Naive B cell (primary cell): ENCODE data around the gene CACNA2D3. TPM values are rescaled to one million over a fixed set of nuclear protein-coding genes. Genes with fewer than 3 reads are reported as not detected.

Source experiments
- ATAC-seq, 2 donors: fragments of 150-1000 bp; cut with Tn5 transposase; 2 replicates each; pipeline ENCODE4 v1.10.0; 2021; ENCODE audit warnings: low read depth in 2 of 2, mild to moderate bottlenecking in 2 of 2, moderate library complexity in 2 of 2
- DNase-seq: peaks from one replicate; pipeline ENCODE4 v3.0.0; 2022
- H3K27ac Mint-ChIP-seq, 6 donors: one replicate each; pipeline ENCODE4 v1.8.0; 2020 to 2022; ENCODE audit warnings: mild to moderate bottlenecking in 6 of 6, mixed read lengths in 6 of 6, moderate library complexity in 5 of 6, inconsistent platforms in 2 of 6
- H3K27me3 Mint-ChIP-seq, 3 donors: one replicate each; pipeline ENCODE4 v1.8.0; 2021 to 2022; ENCODE audit warnings: mixed read lengths in 3 of 3, mild to moderate bottlenecking in 1 of 3
- H3K36me3 Mint-ChIP-seq, 2 donors: one replicate each; pipeline ENCODE4 v1.8.0; 2020 to 2022; ENCODE audit warnings: mixed read lengths in 2 of 2, inconsistent platforms in 1 of 2, mild to moderate bottlenecking in 1 of 2
- H3K4me1 Mint-ChIP-seq, 3 donors: one replicate each; pipeline ENCODE4 v1.8.0; 2020 to 2022; ENCODE audit warnings: mixed read lengths in 3 of 3, inconsistent platforms in 1 of 3, mild to moderate bottlenecking in 1 of 3, moderate library complexity in 1 of 3
- H3K4me3 Mint-ChIP-seq, 8 donors: one replicate each; pipeline ENCODE4 v1.8.0; 2020 to 2022; ENCODE audit warnings: mild to moderate bottlenecking in 8 of 8, mixed read lengths in 8 of 8, moderate library complexity in 8 of 8, inconsistent platforms in 2 of 8
- H3K9me3 Mint-ChIP-seq, 7 donors: one replicate each; pipeline ENCODE4 v1.8.0; 2020 to 2022; ENCODE audit warnings: mixed read lengths in 7 of 7, mild to moderate bottlenecking in 5 of 7, inconsistent platforms in 2 of 7, moderate library complexity in 1 of 7
- polyA plus RNA-seq, 6 donors: library from polyadenylated mRNA; unstranded; fragments of 300-500 nt; fragmentation: Illumina TruSeq; gene quantifications; one replicate each; pipeline ENCODE4 v1.2.3, GENCODE V29; 2021; ENCODE audit warnings: low read depth in 6 of 6

The CACNA2D3 gene
- polyA plus RNA-seq, 6 donors from 2014 or later, result not detected

DNA sequence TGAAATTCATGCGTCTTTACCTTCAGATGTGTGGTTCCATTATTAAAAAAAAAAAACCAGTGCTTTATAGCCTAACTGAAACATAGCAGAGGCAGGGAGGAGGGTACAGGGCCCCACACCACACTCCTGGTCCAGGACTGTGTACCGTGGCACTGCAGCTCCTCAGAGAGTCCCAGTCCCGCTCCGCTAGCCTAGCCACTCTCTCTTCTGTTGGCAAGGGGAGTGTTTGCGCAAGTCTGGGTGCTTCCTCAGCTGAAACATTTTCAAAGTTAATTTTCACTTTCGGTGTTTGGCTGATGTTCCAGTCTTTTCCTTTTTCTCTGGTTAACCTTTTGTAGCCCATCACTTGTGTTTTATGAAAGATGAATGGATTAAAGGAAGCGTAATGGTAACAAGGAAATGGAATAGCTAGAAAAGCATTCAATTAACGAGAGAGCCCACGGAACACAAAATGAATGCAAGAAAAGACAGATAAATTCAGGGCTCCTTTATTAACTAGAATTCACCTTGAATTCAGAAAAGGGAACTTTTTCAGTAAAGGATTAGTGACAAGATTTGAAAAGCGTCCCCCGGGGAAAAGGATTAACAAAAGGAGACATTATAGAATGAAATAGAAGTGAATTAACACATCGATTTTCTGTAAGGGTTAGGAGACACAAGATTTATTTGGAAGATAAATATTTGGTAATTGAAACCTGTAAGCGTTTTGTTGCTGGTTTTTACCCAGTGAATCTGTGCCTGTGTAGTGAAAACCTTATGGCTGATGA lies 177.0 kb downstream of the CACNA2D3 start:
- Mint-ChIP-seq H3K4me3 (no peak overlapping the region), H3K9me3 (peaks cover 0 to 10% (median 0%) of the 10 kb centered on the region in 7 donors), H3K27me3 (peaks cover 0 to 8% (median 6%) of the 10 kb centered on the region in 3 donors), H3K36me3 (no peaks in the 10 kb centered on the region), H3K4me1 (no peaks in the 10 kb centered on the region), H3K27ac (no peak overlapping the region)
- DNase-seq (no peak), ATAC-seq (no peak)

DNA sequence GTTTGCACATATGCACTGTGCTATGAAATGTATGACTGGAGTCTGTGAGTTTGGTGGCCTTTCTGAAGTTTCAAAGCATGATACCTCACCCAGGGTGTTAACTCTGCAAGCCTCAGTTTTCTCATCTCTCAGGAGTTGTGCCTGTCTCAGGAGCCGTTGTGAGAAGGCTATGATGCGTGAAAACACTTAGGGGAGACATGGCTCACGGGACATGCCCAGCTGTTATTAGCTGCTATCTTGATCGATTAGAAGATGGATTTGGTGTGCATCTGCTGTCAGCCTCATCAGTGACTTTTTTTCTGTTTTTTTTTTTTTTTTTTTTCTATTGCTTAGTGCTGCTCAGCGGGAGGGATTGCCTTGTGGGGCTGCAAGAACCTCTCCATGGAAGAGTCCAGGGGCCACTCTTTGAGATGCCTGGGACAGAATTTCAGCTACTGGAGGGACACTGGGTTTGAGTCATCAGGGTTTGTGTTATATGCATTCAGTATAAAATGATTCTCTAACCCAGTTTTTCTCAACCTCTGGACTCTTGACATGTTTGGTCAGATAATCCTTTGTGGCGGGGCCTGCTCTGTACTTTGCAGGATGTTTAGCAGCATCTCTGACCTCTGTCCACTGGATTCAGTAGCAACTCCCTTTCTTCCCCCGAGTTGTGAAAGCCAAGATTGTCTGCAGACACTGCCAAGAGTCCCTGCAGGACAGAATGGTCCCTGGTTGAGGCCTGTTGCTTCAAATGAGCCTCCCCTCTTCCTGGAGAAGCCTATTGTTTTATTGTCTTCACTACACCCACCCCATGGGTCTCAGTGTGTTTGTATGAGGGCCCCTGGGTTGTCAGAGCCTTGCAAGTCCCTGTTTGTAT lies 181.4 kb downstream of the CACNA2D3 start:
- ATAC-seq (no peak), DNase-seq (no peak)
- Mint-ChIP-seq H3K4me3 (no peak overlapping the region), H3K4me1 (no peaks in the 10 kb centered on the region), H3K27ac (no peak overlapping the region), H3K36me3 (no peaks in the 10 kb centered on the region), H3K9me3 (peaks cover 0 to 10% (median 0%) of the 10 kb centered on the region in 7 donors), H3K27me3 (no peaks in the 10 kb centered on the region)

DNA sequence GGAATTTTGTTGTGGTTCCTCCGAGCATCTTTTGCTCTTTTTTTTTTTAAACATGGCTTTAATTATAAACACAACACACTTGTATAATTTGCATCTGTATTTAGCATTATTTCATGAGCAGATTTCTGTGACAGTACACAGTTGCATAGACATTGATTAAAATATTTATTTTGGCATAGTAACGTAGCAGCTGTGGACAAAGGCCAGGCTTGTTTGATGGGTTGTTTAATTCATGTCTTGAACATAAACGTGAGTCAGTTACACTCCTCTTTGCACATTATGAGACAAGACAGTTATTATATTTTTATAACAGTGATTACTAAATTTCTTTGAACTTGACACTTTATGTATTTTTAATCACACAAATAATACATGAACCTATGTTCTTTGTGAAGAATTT lies 182.5 kb downstream of the CACNA2D3 start:
- H3K27ac Mint-ChIP-seq, result no peak overlapping the region
- H3K27me3 Mint-ChIP-seq, result peaks cover 0 to 3% (median 0%) of the 10 kb centered on the region in 3 donors
- H3K36me3 Mint-ChIP-seq, result no peaks in the 10 kb centered on the region

DNA sequence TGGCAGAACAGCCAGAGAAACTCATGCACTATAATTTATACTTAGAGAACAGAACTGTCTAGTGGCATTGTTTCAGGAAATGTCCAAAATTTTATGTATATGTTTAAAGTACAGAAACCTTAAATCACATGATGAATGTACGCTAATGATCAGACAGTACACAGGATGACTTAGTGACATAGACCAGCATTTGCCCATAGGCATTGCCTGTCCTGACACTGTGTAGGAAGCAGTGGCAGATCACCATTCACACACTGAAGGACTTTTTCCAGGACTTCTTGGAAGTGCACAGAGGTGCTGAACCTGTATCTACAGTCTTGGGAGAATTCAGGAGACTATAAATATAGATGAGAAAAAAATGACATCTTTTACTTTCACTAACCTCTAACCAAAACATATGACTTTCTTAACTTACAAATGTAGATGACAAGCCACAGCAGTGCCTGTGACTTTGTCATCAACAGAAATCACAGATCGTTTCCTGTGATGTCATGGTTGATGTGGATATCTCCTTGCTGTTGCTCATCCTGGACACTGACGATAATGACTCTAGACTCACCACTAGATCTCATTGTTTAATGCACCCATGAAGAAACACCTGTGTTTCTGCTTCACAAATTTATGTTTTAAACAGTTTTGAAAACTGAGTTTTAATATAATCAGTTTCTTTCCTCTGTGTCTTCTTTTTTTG lies 183.2 kb downstream of the CACNA2D3 start:
- Mint-ChIP-seq H3K4me3 (no peak overlapping the region), H3K9me3 (peaks cover 0 to 6% (median 0%) of the 10 kb centered on the region in 7 donors), H3K27me3 (peaks cover 0 to 5% (median 0%) of the 10 kb centered on the region in 3 donors), H3K36me3 (no peaks in the 10 kb centered on the region), H3K4me1 (no peaks in the 10 kb centered on the region), H3K27ac (no peak overlapping the region)
- no peak for ATAC-seq
- DNase-seq, result no peak

More for the DNA sequence above, 182.5 kb downstream of the CACNA2D3 start:
- no peak for DNase-seq
- no peak for ATAC-seq
- Mint-ChIP-seq H3K4me1 (no peaks in the 10 kb centered on the region), H3K4me3 (no peak overlapping the region), H3K9me3 (peaks cover 0 to 8% (median 0%) of the 10 kb centered on the region in 7 donors)

DNA sequence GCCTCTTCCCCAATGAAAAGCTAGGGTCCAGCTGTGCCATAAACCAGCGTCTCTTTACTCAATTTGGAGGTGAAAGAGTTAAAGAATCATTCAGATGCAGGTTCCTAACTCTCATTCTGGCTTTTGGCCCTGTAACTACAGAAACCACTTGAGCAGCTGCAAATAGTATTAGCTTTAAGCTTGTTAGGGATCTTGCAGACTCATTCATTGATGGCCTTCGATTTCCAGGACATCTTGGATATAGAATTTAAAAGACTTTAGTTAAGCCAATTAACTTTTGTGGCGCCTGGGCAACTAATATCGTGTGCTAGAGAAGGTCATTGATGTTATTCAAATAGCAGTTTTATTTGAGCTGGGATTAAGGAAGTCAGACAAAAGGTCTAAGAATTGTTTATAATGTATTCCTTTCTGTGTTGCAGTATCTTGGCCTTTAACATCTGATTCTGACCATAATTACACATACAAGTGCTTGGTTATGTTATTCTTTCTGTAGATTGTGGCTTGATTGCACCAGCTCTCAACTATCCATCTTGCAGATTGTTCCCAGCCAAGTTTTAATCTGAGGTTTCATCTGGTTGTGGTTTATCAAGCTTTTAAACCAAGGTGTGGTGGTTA lies 185.3 kb downstream of the CACNA2D3 start:
- Mint-ChIP-seq H3K27ac (no peak overlapping the region), H3K9me3 (peaks cover 0 to 6% (median 0%) of the 10 kb centered on the region in 7 donors), H3K4me3 (no peak overlapping the region), H3K36me3 (no peaks in the 10 kb centered on the region), H3K4me1 (no peaks in the 10 kb centered on the region), H3K27me3 (peaks cover 0 to 10% (median 0%) of the 10 kb centered on the region in 3 donors)
- DNase-seq (no peak), ATAC-seq (no peak)

DNA sequence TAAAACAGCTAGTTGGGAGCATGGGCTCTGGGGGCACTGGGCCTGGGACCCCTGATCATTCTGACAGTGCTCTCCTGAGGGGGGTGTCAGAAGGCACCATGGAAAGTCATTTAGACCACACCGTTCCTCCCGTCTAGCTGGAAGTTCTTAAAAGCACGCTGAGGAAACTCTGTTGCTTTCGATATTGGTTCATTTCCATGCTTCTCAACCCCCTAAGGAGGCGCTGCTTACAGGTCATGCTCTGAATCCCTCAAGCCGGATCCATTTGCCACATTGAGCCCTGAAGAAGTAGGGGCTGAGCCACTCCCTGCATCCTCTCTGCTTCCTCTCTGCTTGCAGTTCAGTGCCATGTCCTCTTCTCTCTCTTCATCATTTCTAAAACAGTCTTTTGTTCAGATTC lies 187.2 kb downstream of the CACNA2D3 start:
- DNase-seq (no peak), ATAC-seq (no peak)
- H3K9me3 Mint-ChIP-seq, result peaks cover 0 to 6% (median 1%) of the 10 kb centered on the region in 7 donors
- H3K4me1 Mint-ChIP-seq, result no peaks in the 10 kb centered on the region
- peaks cover 0 to 10% (median 0%) of the 10 kb centered on the region in 3 donors for H3K27me3 Mint-ChIP-seq
- H3K4me3 Mint-ChIP-seq, result no peak overlapping the region
- H3K36me3 Mint-ChIP-seq, result no peaks in the 10 kb centered on the region
- H3K27ac Mint-ChIP-seq, result no peak overlapping the region

DNA sequence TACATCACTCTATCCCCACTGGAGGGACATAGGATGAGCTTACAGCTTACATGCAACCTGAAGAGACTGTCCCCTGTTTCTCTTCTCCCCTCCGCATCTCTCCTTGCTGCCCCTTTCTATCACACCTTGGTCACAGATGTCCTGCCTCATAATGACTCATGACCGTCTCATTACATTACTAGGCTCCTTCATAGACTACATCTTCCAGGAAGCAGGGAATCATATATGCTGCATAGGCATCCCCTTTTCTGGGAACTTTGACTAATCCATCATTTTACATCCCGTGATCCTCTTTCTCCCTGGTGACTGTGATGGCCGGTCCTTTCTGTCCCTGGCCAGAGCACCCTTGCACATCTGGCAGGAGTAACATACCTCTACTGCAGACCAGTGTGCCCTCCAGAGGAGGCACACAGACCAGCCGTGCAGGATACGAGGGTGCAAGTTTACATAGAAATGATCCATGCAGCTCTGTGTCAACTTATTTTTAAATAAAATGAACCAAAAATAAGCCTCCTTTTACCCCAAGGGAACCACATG lies 188.9 kb downstream of the CACNA2D3 start:
- no peaks in the 10 kb centered on the region for H3K36me3 Mint-ChIP-seq
- peak overlapping the region in 1 of 6 donors; percentile 53 for H3K27ac Mint-ChIP-seq
- no peaks in the 10 kb centered on the region for H3K4me1 Mint-ChIP-seq
- H3K9me3 Mint-ChIP-seq, result peaks cover 0 to 10% (median 3%) of the 10 kb centered on the region in 7 donors
- no peak for ATAC-seq
- no peak for DNase-seq
- peaks cover 0 to 10% (median 0%) of the 10 kb centered on the region in 3 donors for H3K27me3 Mint-ChIP-seq
- H3K4me3 Mint-ChIP-seq, result no peak overlapping the region

DNA sequence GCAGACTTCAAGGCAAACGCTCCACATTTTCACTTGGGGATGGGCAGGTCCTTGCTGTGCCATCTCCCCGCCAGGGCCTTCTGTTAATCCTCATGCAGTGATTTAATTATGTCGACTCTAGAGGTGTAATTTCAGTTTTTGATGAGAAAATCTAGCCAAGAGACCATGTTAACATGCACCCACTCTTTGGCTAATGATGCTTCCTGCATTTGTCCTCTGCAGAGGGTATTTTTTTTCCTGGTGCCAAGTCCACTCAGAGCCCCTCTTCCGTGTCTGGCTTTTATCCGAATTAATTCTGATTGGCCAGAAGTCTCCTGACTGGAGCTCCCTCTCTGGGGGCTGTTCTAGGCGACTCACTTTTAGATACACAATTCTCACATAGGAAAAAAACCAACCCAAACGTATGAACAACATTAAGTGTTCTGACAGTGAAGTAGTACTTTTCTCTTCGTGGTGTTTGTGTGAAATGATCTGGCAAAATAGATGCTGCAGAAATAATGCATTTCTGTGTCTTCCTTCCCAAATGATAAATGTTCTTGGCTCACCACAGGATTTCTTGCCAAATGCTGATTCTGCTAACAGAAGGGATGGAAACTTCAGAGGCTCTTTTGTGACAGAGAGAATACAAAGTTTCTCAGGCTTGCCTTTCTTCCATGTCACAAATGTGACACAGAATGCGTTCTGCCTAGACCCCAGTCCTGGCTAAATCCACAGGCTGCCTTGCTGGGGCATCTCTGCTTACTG lies 190.0 kb downstream of the CACNA2D3 start:
- DNase-seq (no peak), ATAC-seq (no peak)
- Mint-ChIP-seq H3K9me3 (peaks cover 0 to 10% (median 3%) of the 10 kb centered on the region in 7 donors), H3K4me3 (no peak overlapping the region), H3K27me3 (peaks cover 0 to 10% (median 0%) of the 10 kb centered on the region in 3 donors), H3K27ac (no peak overlapping the region), H3K4me1 (no peaks in the 10 kb centered on the region), H3K36me3 (no peaks in the 10 kb centered on the region)

DNA sequence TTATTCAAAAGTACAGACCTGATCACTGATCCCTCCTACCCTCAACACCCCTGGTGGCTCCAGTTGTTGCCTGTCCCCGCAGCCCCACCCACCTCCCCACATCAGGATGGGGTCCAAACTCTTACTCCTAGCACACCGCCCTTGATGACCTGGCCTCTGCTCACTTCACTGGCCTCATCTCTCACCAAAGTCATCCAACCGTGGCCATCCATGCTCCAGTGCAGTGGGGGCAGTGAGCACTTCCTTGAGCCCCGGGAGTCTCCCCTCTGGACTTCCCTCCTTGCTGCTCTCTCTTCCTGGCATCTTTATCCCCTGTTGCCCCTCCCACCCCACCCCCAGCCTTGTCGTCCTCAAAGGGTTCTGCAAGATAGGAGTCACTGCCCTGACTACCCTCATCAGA lies 191.1 kb downstream of the CACNA2D3 start:
- DNase-seq, result no peak
- ATAC-seq, result no peak
- Mint-ChIP-seq H3K36me3 (no peaks in the 10 kb centered on the region), H3K4me3 (no peak overlapping the region), H3K9me3 (peaks cover 0 to 6% (median 3%) of the 10 kb centered on the region in 7 donors), H3K4me1 (no peaks in the 10 kb centered on the region), H3K27me3 (peaks cover 0 to 10% (median 0%) of the 10 kb centered on the region in 3 donors), H3K27ac (no peak overlapping the region)

DNA sequence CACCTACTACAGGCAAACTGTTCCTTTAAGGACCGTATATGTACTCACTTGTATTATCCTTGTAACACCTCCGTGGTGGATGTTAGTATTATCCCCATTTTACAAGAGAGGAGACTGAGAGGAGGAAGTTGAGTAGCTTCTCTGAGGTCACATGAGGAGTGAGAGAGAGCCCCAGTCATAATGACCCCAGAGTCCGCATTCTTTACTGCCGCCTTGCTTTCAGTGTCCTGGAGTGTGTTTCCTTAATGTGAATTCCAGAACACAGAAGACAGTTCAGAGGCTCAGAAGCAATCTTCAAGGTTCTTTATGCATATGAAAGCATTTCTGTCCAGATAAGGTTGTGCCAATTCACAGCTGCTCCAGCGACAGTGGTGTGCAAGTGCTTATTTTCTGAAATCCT lies 199.2 kb downstream of the CACNA2D3 start:
- Mint-ChIP-seq H3K4me1 (no peaks in the 10 kb centered on the region), H3K4me3 (no peak overlapping the region), H3K27me3 (no peaks in the 10 kb centered on the region), H3K9me3 (peaks cover 0 to 4% (median 0%) of the 10 kb centered on the region in 7 donors), H3K36me3 (no peaks in the 10 kb centered on the region), H3K27ac (no peak overlapping the region)
- DNase-seq (no peak), ATAC-seq (no peak)

DNA sequence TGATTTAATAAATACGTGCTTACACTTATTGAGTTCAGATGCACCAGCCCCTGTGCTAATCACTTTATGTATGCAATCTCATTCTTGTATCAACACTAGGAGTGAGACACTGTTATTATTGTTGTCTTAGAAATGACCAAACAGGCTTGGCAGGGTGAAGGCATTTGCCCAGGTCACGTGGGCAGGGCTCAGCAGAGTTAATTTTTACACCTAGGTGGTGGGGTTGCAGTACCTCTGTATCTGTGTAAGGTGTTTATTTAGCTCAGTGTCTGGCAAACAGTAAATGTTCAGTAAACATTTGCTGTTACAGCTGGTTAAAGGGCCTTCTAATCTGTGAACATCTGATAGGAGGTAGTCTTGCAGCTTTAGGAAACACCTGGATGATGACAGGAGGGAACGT lies 200.0 kb downstream of the CACNA2D3 start:
- H3K9me3 Mint-ChIP-seq, result peaks cover 0 to 4% (median 0%) of the 10 kb centered on the region in 7 donors
- H3K27ac Mint-ChIP-seq, result peak overlapping the region in 1 of 6 donors; percentile 11
- no peak for ATAC-seq
- H3K27me3 Mint-ChIP-seq, result no peaks in the 10 kb centered on the region
- no peaks in the 10 kb centered on the region for H3K4me1 Mint-ChIP-seq
- H3K4me3 Mint-ChIP-seq, result no peak overlapping the region
- DNase-seq, result no peak
- no peaks in the 10 kb centered on the region for H3K36me3 Mint-ChIP-seq

DNA sequence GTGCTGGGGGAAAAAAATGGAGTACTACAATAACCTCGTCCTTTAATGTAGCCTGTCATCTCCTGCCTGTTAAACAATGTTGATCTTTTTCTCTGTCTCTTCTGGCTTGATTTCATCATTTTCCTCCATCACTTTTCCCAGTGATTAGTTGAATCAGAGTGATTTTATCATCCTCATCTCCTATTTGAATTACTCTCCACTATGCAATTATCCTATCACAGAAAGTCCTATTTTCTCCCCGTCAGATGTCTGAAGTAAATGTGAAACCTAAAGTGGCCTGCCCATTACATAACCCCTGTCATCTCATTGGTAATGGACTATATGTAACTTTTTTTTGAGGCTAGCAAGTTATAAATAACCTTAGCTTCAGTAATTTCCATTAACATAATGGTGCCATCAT lies 201.8 kb downstream of the CACNA2D3 start:
- H3K4me1 Mint-ChIP-seq, result no peaks in the 10 kb centered on the region
- no peaks in the 10 kb centered on the region for H3K27me3 Mint-ChIP-seq
- no peak for DNase-seq
- no peaks in the 10 kb centered on the region for H3K36me3 Mint-ChIP-seq
- H3K27ac Mint-ChIP-seq, result no peak overlapping the region
- H3K4me3 Mint-ChIP-seq, result no peak overlapping the region
- H3K9me3 Mint-ChIP-seq, result peaks cover 0 to 4% (median 0%) of the 10 kb centered on the region in 7 donors
- no peak for ATAC-seq
